Neuronal stem cell (in vitro differentiated cells): ENCODE results near the gene FILIP1L.

ENCODE experiments used
- DNase-seq: peaks from one replicate; pipeline ENCODE4 v3.0.0-alpha.2; 2013; ENCODE audit warnings: low spot score
- H2AFZ ChIP-seq: one replicate; pipeline ENCODE4 v1.6.1; 2013; ENCODE audit warnings: mild to moderate bottlenecking, low read length, inconsistent platforms
- H2AK5ac ChIP-seq: 2 replicates; pipeline ENCODE4 v1.6.1; 2013; ENCODE audit warnings: low read depth, mild to moderate bottlenecking, inconsistent platforms, low read length, moderate library complexity, mixed read lengths
- H2BK120ac ChIP-seq: 2 replicates; pipeline ENCODE4 v1.6.1; 2013; ENCODE audit warnings: low read depth, mild to moderate bottlenecking, inconsistent platforms, low read length, moderate library complexity, mixed read lengths
- H2BK12ac ChIP-seq: one replicate; pipeline ENCODE4 v1.6.1; 2013; ENCODE audit warnings: low read length, inconsistent platforms
- H2BK15ac ChIP-seq: 2 replicates; pipeline ENCODE4 v1.6.1; 2013; ENCODE audit warnings: mild to moderate bottlenecking, low read length, inconsistent platforms, mixed read lengths
- H2BK5ac ChIP-seq: one replicate; pipeline ENCODE4 v1.6.1; 2013; ENCODE audit warnings: inconsistent platforms, mild to moderate bottlenecking, low read length, moderate library complexity
- H3K14ac ChIP-seq: one replicate; pipeline ENCODE4 v1.6.1; 2013; ENCODE audit warnings: low read length, inconsistent platforms
- H3K18ac ChIP-seq: 2 replicates; pipeline ENCODE4 v1.6.1; 2013; ENCODE audit warnings: low read length, inconsistent platforms
- H3K23ac ChIP-seq: 2 replicates; pipeline ENCODE4 v1.6.1; 2013; ENCODE audit warnings: low read depth, mild to moderate bottlenecking, mixed read lengths, low read length, inconsistent platforms; ENCODE audit not compliant: poor library complexity
- H3K27ac ChIP-seq: replicated peaks from 3 replicates; pipeline ENCODE4 v1.5.1; 2013; ENCODE audit warnings: low read length, inconsistent platforms
- H3K27me3 ChIP-seq, 3 experiments: 2 replicates each; pipeline ENCODE4 v1.6.1; 2013; ENCODE audit warnings: low read length in 3 of 3, mild to moderate bottlenecking in 2 of 3, inconsistent platforms in 1 of 3, low read depth in 1 of 3, mixed read lengths in 1 of 3, moderate library complexity in 1 of 3; ENCODE audit not compliant: control insufficient read depth in 3 of 3, insufficient read depth in 3 of 3
- H3K36me3 ChIP-seq, 2 donors: replicated peaks in 1 of 2; 2 replicates each; pipeline ENCODE4 v1.6.1; 2013; ENCODE audit warnings: low read length in 2 of 2; ENCODE audit not compliant: control insufficient read depth in 2 of 2, insufficient read depth in 2 of 2
- H3K4ac ChIP-seq: 2 replicates; pipeline ENCODE4 v1.6.1; 2013; ENCODE audit warnings: inconsistent platforms, mild to moderate bottlenecking, low read length, moderate library complexity
- H3K4me1 ChIP-seq, 2 donors: 1 replicate in 1 of 2; 2 replicates in 1 of 2; pipeline ENCODE4 v1.6.1; 2013; ENCODE audit warnings: low read length in 2 of 2, low read depth in 1 of 2; ENCODE audit not compliant: control insufficient read depth in 2 of 2, insufficient read depth in 1 of 2
- H3K4me2 ChIP-seq: one replicate; pipeline ENCODE4 v1.6.1; 2013; ENCODE audit warnings: mild to moderate bottlenecking, low read length, inconsistent platforms; ENCODE audit not compliant: insufficient read depth, poor library complexity, severe bottlenecking
- H3K4me3 ChIP-seq, 2 donors: 2 replicates each; pipeline ENCODE4 v1.5.1; 2013; ENCODE audit warnings: low read length in 2 of 2, mild to moderate bottlenecking in 2 of 2, inconsistent platforms in 1 of 2, moderate library complexity in 1 of 2
- H3K79me1 ChIP-seq: one replicate; pipeline ENCODE4 v1.6.1; 2013; ENCODE audit warnings: low read depth, mild to moderate bottlenecking, inconsistent platforms, low read length, moderate library complexity
- H3K9ac ChIP-seq: one replicate; pipeline ENCODE4 v1.6.1; 2013; ENCODE audit warnings: mild to moderate bottlenecking, low read depth, low read length, inconsistent platforms; ENCODE audit not compliant: poor library complexity
- H3K9me3 ChIP-seq, 2 donors: replicated peaks in 1 of 2; 2 replicates each; pipeline versions ENCODE3 to v1.6.1; 2013; ENCODE audit warnings: low read length in 2 of 2, mild to moderate bottlenecking in 2 of 2, inconsistent platforms in 1 of 2, low read depth in 1 of 2, mixed read lengths in 1 of 2, moderate library complexity in 1 of 2; ENCODE audit not compliant: control insufficient read depth in 2 of 2, insufficient read depth in 1 of 2
- H4K8ac ChIP-seq: one replicate; pipeline ENCODE4 v1.6.1; 2013; ENCODE audit warnings: low read depth, mild to moderate bottlenecking, inconsistent platforms, low read length, moderate library complexity
- H4K91ac ChIP-seq: one replicate; pipeline ENCODE4 v1.6.1; 2013; ENCODE audit warnings: low read length, low read depth, mild to moderate bottlenecking, inconsistent platforms; ENCODE audit not compliant: poor library complexity
- WGBS, 2 donors: extraction: QIAGEN DNeasy Blood & Tissue Kit; methylation state at CpG; one replicate each; pipeline ENCODE4 v1.1.7; 2013; ENCODE audit warnings: missing lambda C conversion rate in 2 of 2, mixed read lengths in 1 of 2; ENCODE audit not compliant: insufficient read length in 2 of 2, insufficient replicate concordance in 1 of 2; ENCODE audit errors: extremely low coverage in 2 of 2; 5-methylcytosine and 5-hydroxymethylcytosine counted together

The FILIP1L gene

GRCh38 chr3:99911433-99911832, 202.9 kb downstream of the FILIP1L start:
- no peak overlapping the region for H3K27ac ChIP-seq
- no peak overlapping the region for H2BK5ac ChIP-seq
- H3K9me3 ChIP-seq: no peaks in the 10 kb centered on the region
- no peak overlapping the region for H3K14ac ChIP-seq
- H3K23ac ChIP-seq: no peak overlapping the region
- H4K8ac ChIP-seq: no peak overlapping the region
- H3K9ac ChIP-seq: no peak overlapping the region
- no peak overlapping the region for H2BK120ac ChIP-seq
- H4K91ac ChIP-seq: no peak overlapping the region
- no peaks in the 10 kb centered on the region for H3K36me3 ChIP-seq
- no CpG with 5 or more reads among the region's 3 CpGs for WGBS, 2 donors
- no peak overlapping the region for H3K4me3 ChIP-seq
- no peaks in the 10 kb centered on the region for H3K79me1 ChIP-seq
- H3K4me2 ChIP-seq: no peak overlapping the region
- H2BK15ac ChIP-seq: no peak overlapping the region
- peaks cover 0 to 1% of the 10 kb centered on the region in 2 donors for H3K4me1 ChIP-seq
- no peak overlapping the region for H2AFZ ChIP-seq
- H2AK5ac ChIP-seq: no peak overlapping the region
- no peak overlapping the region for H3K4ac ChIP-seq
- H3K27me3 ChIP-seq: no peaks in the 10 kb centered on the region
- H2BK12ac ChIP-seq: no peak overlapping the region
- no peak overlapping the region for H3K18ac ChIP-seq
- DNase-seq: no peak

- no peaks in the 10 kb centered on the region for H3K27me3 ChIP-seq
- no peak overlapping the region for H3K27ac ChIP-seq
- no peak overlapping the region for H4K91ac ChIP-seq
- no peak overlapping the region for H2BK12ac ChIP-seq
- H3K9me3 ChIP-seq: no peaks in the 10 kb centered on the region
- H3K4me2 ChIP-seq: no peak overlapping the region
- no peaks in the 10 kb centered on the region for H3K79me1 ChIP-seq
- no peak overlapping the region for H3K4ac ChIP-seq
- no CpG with 5 or more reads among the region's 4 CpGs for WGBS, 2 donors
- no peak overlapping the region for H2BK5ac ChIP-seq
- H3K18ac ChIP-seq: no peak overlapping the region
- no peak overlapping the region for H3K9ac ChIP-seq
- H3K23ac ChIP-seq: no peak overlapping the region
- no peak overlapping the region for H2AFZ ChIP-seq
- H2BK15ac ChIP-seq: no peak overlapping the region
- H3K14ac ChIP-seq: no peak overlapping the region
- no peak for DNase-seq
- peaks cover 0 to 1% of the 10 kb centered on the region in 2 donors for H3K4me1 ChIP-seq
- H2AK5ac ChIP-seq: no peak overlapping the region
- no peak overlapping the region for H3K4me3 ChIP-seq
- no peaks in the 10 kb centered on the region for H3K36me3 ChIP-seq
- no peak overlapping the region for H4K8ac ChIP-seq
- no peak overlapping the region for H2BK120ac ChIP-seq
These were observed 203.5 kb downstream of the FILIP1L start for GRCh38 chr3:99910752-99911290.

DNA sequence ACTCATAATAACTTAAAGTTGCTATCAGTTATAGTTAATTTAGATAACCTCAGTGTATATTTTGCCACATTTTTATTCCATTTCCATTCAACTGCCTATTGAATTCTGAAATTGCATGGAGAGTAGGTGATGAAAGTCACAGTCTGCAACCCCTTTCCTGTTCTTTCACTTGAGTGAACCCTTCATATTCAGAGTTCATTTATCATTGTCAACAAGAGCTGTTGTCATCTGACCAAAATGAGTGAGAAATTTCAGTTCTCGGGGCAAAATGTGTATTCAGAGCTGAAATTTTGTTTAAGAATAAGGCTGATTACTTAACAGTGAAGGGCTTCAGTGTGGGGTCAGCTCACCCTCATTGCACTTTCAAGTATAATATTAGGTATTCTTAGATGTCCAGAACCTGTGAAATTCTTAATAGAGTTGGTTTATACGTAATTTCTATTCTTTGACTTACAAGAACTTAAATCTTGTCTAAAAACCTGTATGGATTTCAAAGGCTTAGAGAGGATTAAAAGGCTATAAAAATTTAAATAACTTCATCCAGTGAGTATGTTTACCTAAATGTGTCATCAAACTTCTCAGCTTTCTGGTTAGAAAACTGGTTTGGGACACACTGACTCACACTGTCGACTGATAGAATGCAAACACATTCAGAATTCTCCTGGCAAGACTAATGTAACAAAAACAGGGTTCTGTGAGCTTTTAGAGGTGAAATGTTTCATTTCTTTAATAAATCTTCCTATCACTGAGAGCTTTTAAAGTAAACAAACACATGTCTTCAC, 204.4 kb downstream of the FILIP1L start:
- H3K9ac ChIP-seq: no peak overlapping the region
- DNase-seq: no peak
- H3K23ac ChIP-seq: no peak overlapping the region
- H3K4me1 ChIP-seq: peaks cover 0 to 1% of the 10 kb centered on the region in 2 donors
- no peaks in the 10 kb centered on the region for H3K79me1 ChIP-seq
- no peak overlapping the region for H3K4ac ChIP-seq
- H4K91ac ChIP-seq: no peak overlapping the region
- H3K4me3 ChIP-seq: no peak overlapping the region
- H3K9me3 ChIP-seq: no peaks in the 10 kb centered on the region
- no peak overlapping the region for H3K14ac ChIP-seq
- H2AK5ac ChIP-seq: no peak overlapping the region
- H3K36me3 ChIP-seq: no peaks in the 10 kb centered on the region
- H2BK120ac ChIP-seq: no peak overlapping the region
- no peak overlapping the region for H3K4me2 ChIP-seq
- H2BK12ac ChIP-seq: no peak overlapping the region
- no CpG with 5 or more reads among the region's 3 CpGs for WGBS, 2 donors
- no peak overlapping the region for H2AFZ ChIP-seq
- H2BK15ac ChIP-seq: no peak overlapping the region
- no peak overlapping the region for H4K8ac ChIP-seq
- no peak overlapping the region for H3K18ac ChIP-seq
- no peaks in the 10 kb centered on the region for H3K27me3 ChIP-seq
- no peak overlapping the region for H3K27ac ChIP-seq
- no peak overlapping the region for H2BK5ac ChIP-seq

DNA sequence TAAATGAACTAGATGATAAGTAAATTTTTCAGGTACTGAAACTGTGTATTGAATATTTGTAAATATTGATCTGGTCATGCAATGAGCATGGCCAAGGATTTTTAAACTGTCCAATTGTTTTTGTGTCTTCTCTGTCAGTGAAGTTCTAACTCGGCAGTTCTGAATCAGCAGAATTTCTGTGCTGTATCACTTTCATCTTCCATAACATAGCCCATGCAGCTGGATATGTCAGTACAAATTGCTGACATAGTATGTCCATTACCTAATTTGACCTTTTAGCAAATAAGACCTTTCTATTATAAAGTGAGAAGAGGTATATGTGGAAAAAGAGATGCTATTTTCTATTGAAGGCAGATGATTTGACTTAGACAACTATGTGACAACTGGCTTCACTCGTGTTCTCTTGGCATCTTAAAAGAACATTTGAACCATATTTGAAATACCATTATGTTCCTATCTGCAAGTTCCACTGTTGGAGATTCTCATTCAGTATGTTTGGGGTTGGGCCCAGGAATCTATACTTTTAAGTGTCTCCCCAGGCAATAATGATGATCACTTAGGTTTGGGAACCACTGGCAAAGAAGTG, 206.2 kb downstream of the FILIP1L start:
- H3K4ac ChIP-seq: no peak overlapping the region
- no peak overlapping the region for H3K4me2 ChIP-seq
- WGBS, 2 donors: no CpG with 5 or more reads among the region's 2 CpGs

More for the DNA sequence above, 206.2 kb downstream of the FILIP1L start:
- no peak overlapping the region for H2BK120ac ChIP-seq
- H3K9ac ChIP-seq: no peak overlapping the region
- H2AFZ ChIP-seq: no peak overlapping the region
- H3K18ac ChIP-seq: no peak overlapping the region
- peaks cover 0 to 1% of the 10 kb centered on the region in 2 donors for H3K4me1 ChIP-seq
- no peaks in the 10 kb centered on the region for H3K9me3 ChIP-seq
- H3K27ac ChIP-seq: no peak overlapping the region
- DNase-seq: no peak
- H4K91ac ChIP-seq: no peak overlapping the region
- no peaks in the 10 kb centered on the region for H3K36me3 ChIP-seq
- H2BK5ac ChIP-seq: no peak overlapping the region
- no peak overlapping the region for H2BK15ac ChIP-seq
- H3K14ac ChIP-seq: no peak overlapping the region
- H2AK5ac ChIP-seq: no peak overlapping the region
- H3K4me3 ChIP-seq: no peak overlapping the region
- no peak overlapping the region for H4K8ac ChIP-seq
- H3K23ac ChIP-seq: no peak overlapping the region
- no peaks in the 10 kb centered on the region for H3K79me1 ChIP-seq
- H2BK12ac ChIP-seq: no peak overlapping the region
- no peaks in the 10 kb centered on the region for H3K27me3 ChIP-seq
